BLaER1 (cell line): Measurements from ENCODE around the gene NPAS3.

Source experiments
- H3K27ac ChIP-seq: shearing (Covaris generic); formaldehyde crosslinking; 2 replicates; pipeline ENCODE4 v1.8.1; 2022
- H3K27me3 ChIP-seq: shearing (Covaris generic); formaldehyde crosslinking; 2 replicates; pipeline ENCODE4 v1.8.1; 2022
- H3K36me3 ChIP-seq: shearing (Covaris generic); formaldehyde crosslinking; 2 replicates; pipeline ENCODE4 v1.8.1; 2022
- H3K4me1 ChIP-seq: shearing (Covaris generic); formaldehyde crosslinking; 2 replicates; pipeline ENCODE4 v1.8.1; 2022
- H3K4me2 ChIP-seq: shearing (Covaris generic); formaldehyde crosslinking; 2 replicates; pipeline ENCODE4 v1.8.1; 2022
- H3K4me3 ChIP-seq: shearing (Covaris generic); formaldehyde crosslinking; 2 replicates; pipeline ENCODE4 v1.8.1; 2022
- H3K9ac ChIP-seq: shearing (Covaris generic); formaldehyde crosslinking; 2 replicates; pipeline ENCODE4 v1.8.1; 2022
- H3K9me3 ChIP-seq: shearing (Covaris generic); formaldehyde crosslinking; 2 replicates; pipeline ENCODE4 v1.8.1; 2022
- H4K20me1 ChIP-seq: shearing (Covaris generic); formaldehyde crosslinking; 2 replicates; pipeline ENCODE4 v1.8.1; 2022
- Cebpa-rat ChIP-seq: shearing (Covaris generic); IDR thresholded peaks from 2 replicates; pipeline ENCODE4 v1.8.1; 2022

Gene NPAS3

GRCh38 chr14:33150666-33151428 lies 212.2 kb downstream of the NPAS3 start:
- no peak for TF ChIP-seq Cebpa-rat

DNA sequence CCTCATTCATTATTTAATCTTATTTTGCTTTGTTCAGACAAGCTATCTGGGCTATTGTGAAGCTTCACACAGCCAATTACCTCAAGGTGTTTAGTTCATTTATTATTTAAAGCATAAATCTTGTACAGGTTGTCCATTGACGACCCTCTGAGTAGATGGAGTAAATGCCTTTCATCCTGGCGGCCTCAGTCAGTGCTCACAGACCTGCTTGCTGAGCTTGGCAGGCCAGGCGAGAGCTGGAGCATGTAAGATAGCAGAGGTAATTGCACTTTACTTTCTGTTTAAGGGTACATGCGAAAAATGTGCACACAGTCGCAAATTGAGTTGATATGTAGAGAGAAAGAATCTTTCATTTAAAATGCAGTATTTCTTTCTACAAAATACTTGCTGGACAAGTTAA lies 224.4 kb downstream of the NPAS3 start:
- Histone ChIP-seq H3K4me2 (no peak overlapping the region), H3K27me3 (no peaks in the 10 kb centered on the region), H4K20me1 (no peaks in the 10 kb centered on the region), H3K9me3 (no peaks in the 10 kb centered on the region), H3K4me1 (0 out of 2 replicates have a peak, but pooled peaks cover 5% of the 10 kb centered on the region), H3K9ac (no peak overlapping the region), H3K4me3 (no peak overlapping the region), H3K36me3 (no peaks in the 10 kb centered on the region), H3K27ac (no peak overlapping the region)
- no peak for TF ChIP-seq Cebpa-rat

More at GRCh38 chr14:33150666-33151428, 212.2 kb downstream of the NPAS3 start:
- Histone ChIP-seq H4K20me1 (no peaks in the 10 kb centered on the region), H3K9ac (no peak overlapping the region), H3K27me3 (no peaks in the 10 kb centered on the region), H3K36me3 (no peaks in the 10 kb centered on the region), H3K4me3 (no peak overlapping the region), H3K9me3 (no peaks in the 10 kb centered on the region), H3K4me2 (no peak overlapping the region), H3K27ac (no peak overlapping the region), H3K4me1 (no peaks in the 10 kb centered on the region)

- no peak for TF ChIP-seq Cebpa-rat
- Histone ChIP-seq H3K9me3 (no peaks in the 10 kb centered on the region), H3K27me3 (no peaks in the 10 kb centered on the region), H3K36me3 (no peaks in the 10 kb centered on the region), H4K20me1 (no peaks in the 10 kb centered on the region), H3K9ac (no peak overlapping the region), H3K4me1 (0 out of 2 replicates have a peak, but pooled peaks cover 5% of the 10 kb centered on the region), H3K4me3 (no peak overlapping the region), H3K4me2 (no peak overlapping the region), H3K27ac (no peak overlapping the region)
These were observed 224.9 kb downstream of the NPAS3 start for GRCh38 chr14:33163600-33163999.

GRCh38 chr14:33165144-33165925 lies 226.7 kb downstream of the NPAS3 start:
- no peak for TF ChIP-seq Cebpa-rat
- H3K9ac ChIP-seq, result no peak overlapping the region
- no peaks in the 10 kb centered on the region for H3K36me3 ChIP-seq
- 0 out of 2 replicates have a peak, but pooled peaks cover 5% of the 10 kb centered on the region for H3K4me1 ChIP-seq
- no peak overlapping the region for H3K4me3 ChIP-seq
- no peak overlapping the region for H3K4me2 ChIP-seq
- H3K27ac ChIP-seq, result no peak overlapping the region
- H4K20me1 ChIP-seq, result no peaks in the 10 kb centered on the region
- H3K9me3 ChIP-seq, result no peaks in the 10 kb centered on the region
- H3K27me3 ChIP-seq, result no peaks in the 10 kb centered on the region

DNA sequence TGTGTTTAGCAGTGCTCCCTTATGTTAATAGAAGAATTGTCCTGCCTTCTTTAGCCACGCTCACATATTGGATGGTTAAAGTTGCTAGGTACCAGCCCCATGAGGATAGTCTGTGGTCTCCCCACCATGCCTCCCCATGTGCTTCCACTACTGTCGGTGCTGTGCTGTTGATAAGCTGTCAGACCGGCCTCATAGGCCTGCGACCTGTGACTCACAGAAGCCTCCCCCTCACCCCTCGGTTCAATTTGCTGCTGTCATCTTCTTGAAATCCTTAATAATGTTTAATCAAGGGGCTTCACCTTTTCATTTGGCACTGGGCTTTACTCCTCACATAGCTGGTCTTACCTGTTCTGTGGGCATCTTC lies 227.2 kb downstream of the NPAS3 start:
- no peak overlapping the region for H3K4me3 ChIP-seq
- H4K20me1 ChIP-seq, result no peaks in the 10 kb centered on the region
- no peak overlapping the region for H3K27ac ChIP-seq
- no peak for TF ChIP-seq Cebpa-rat
- no peak overlapping the region for H3K4me2 ChIP-seq
- H3K4me1 ChIP-seq, result 0 out of 2 replicates have a peak, but pooled peaks cover 5% of the 10 kb centered on the region
- H3K36me3 ChIP-seq, result no peaks in the 10 kb centered on the region
- H3K9ac ChIP-seq, result no peak overlapping the region
- H3K9me3 ChIP-seq, result no peaks in the 10 kb centered on the region
- H3K27me3 ChIP-seq, result no peaks in the 10 kb centered on the region

- Histone ChIP-seq H3K27me3 (no peaks in the 10 kb centered on the region), H3K27ac (no peak overlapping the region), H3K4me1 (no peaks in the 10 kb centered on the region), H4K20me1 (no peaks in the 10 kb centered on the region), H3K9ac (no peak overlapping the region), H3K4me2 (no peak overlapping the region), H3K4me3 (no peak overlapping the region), H3K9me3 (no peaks in the 10 kb centered on the region), H3K36me3 (no peaks in the 10 kb centered on the region)
- no peak for TF ChIP-seq Cebpa-rat
These were observed 237.3 kb downstream of the NPAS3 start for GRCh38 chr14:33175951-33176350.

DNA sequence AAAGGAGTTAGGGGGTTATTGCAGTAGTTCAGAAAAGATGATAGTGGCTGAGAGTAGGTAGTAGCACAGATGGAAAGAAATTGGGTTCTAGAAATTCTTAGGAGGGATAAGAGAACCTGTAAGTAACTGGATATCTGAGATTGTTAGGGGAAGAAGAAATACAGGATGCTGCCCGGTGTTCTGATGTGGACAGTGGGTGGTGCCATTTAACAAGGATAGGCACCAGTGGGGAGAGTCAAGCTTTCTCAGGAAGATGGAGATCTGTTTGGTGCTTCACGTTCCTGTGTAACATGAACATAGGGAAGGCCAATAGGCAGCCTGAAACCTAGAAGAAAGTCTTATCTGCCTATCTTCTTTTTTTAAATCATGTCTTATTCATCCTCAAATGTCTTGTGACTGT lies 245.9 kb downstream of the NPAS3 start:
- Histone ChIP-seq H3K4me1 (no peaks in the 10 kb centered on the region), H3K4me3 (no peak overlapping the region), H3K9me3 (no peaks in the 10 kb centered on the region), H3K9ac (no peak overlapping the region), H3K4me2 (no peak overlapping the region), H4K20me1 (no peaks in the 10 kb centered on the region), H3K36me3 (no peaks in the 10 kb centered on the region), H3K27me3 (no peaks in the 10 kb centered on the region), H3K27ac (no peak overlapping the region)
- TF ChIP-seq Cebpa-rat, result no peak

- Histone ChIP-seq H4K20me1 (no peaks in the 10 kb centered on the region), H3K27ac (no peak overlapping the region), H3K9me3 (no peaks in the 10 kb centered on the region), H3K27me3 (no peaks in the 10 kb centered on the region), H3K36me3 (no peaks in the 10 kb centered on the region), H3K4me2 (no peak overlapping the region), H3K4me3 (no peak overlapping the region), H3K9ac (no peak overlapping the region), H3K4me1 (no peaks in the 10 kb centered on the region)
- TF ChIP-seq Cebpa-rat, result no peak
These were observed 248.0 kb downstream of the NPAS3 start for GRCh38 chr14:33186656-33187055.

GRCh38 chr14:33188880-33189279 lies 250.2 kb downstream of the NPAS3 start:
- TF ChIP-seq Cebpa-rat, result no peak
- Histone ChIP-seq H3K36me3 (no peaks in the 10 kb centered on the region), H3K9ac (no peak overlapping the region), H3K4me3 (no peak overlapping the region), H4K20me1 (no peaks in the 10 kb centered on the region), H3K27ac (no peak overlapping the region), H3K4me1 (no peaks in the 10 kb centered on the region), H3K4me2 (no peak overlapping the region), H3K27me3 (no peaks in the 10 kb centered on the region), H3K9me3 (no peaks in the 10 kb centered on the region)

DNA sequence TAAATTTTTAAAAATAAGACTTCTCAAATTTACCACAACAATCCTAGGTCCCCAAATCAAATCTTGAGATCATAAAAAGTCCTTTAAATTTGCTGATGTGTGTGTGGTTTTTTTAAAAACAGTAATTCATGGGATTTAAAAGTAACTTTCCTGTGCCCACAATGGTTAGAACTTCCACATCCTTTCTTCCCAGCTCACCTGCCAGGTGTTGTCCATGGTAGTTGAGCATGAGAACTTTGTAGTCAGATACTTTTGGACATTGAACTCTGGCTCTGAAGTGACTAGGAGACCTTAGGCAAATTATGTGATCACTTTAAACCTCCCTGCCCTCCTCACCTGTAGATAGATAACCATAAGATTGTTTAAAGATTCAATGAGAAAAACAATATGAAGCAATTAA lies 253.2 kb downstream of the NPAS3 start:
- Histone ChIP-seq H3K27me3 (no peaks in the 10 kb centered on the region), H3K36me3 (no peaks in the 10 kb centered on the region), H3K9me3 (no peaks in the 10 kb centered on the region), H4K20me1 (no peaks in the 10 kb centered on the region), H3K4me3 (no peak overlapping the region), H3K4me1 (no peaks in the 10 kb centered on the region), H3K4me2 (no peak overlapping the region), H3K27ac (no peak overlapping the region), H3K9ac (no peak overlapping the region)
- no peak for TF ChIP-seq Cebpa-rat
